ENCODE data around the gene C1S.

C1S gene

GRCh38 chr12:7075518-7075917 is 15.0 kb downstream of the C1S start:
- in situ Hi-C loops (cut with MboI; ENCODE audit: low sequenced_read_pairs) = no loop called here

GRCh38 chr12:7075939-7076338 is 15.4 kb downstream of the C1S start:
- in situ Hi-C loops (cut with MboI; ENCODE audit: low sequenced_read_pairs) = no loop called here

GRCh38 chr12:7076493-7076892 is 16.0 kb downstream of the C1S start:
- in situ Hi-C loops (cut with MboI; ENCODE audit: low sequenced_read_pairs) = no loop called here

- in situ Hi-C loops (cut with MboI; ENCODE audit: low sequenced_read_pairs) = no loop called here
Observed at GRCh38 chr12:7078163-7078562, 17.6 kb downstream of the C1S start.

GRCh38 chr12:7079826-7080125 is 19.3 kb downstream of the C1S start:
- in situ Hi-C loops (cut with MboI; ENCODE audit: low sequenced_read_pairs) = no loop called here

- in situ Hi-C loops (cut with MboI; ENCODE audit: low sequenced_read_pairs) = no loop called here
Observed at GRCh38 chr12:7081037-7081436, 20.5 kb downstream of the C1S start.

GRCh38 chr12:7083125-7083524 is 22.6 kb downstream of the C1S start:
- in situ Hi-C loops (cut with MboI; ENCODE audit: low sequenced_read_pairs) = no loop called here

- in situ Hi-C loops (cut with MboI; ENCODE audit: low sequenced_read_pairs) = no loop called here
Observed at GRCh38 chr12:7089196-7089871, 28.8 kb downstream of the C1S start.

- in situ Hi-C loops (cut with MboI; ENCODE audit: low sequenced_read_pairs) = no loop called here
Observed at GRCh38 chr12:7090222-7090998, 29.9 kb downstream of the C1S start.

- in situ Hi-C loops (cut with MboI; ENCODE audit: low sequenced_read_pairs) = no loop called here
Observed at GRCh38 chr12:7091171-7091570, 30.7 kb downstream of the C1S start.

GRCh38 chr12:7091660-7092228 is 31.2 kb downstream of the C1S start:
- in situ Hi-C loops (cut with MboI; ENCODE audit: low sequenced_read_pairs) = no loop called here

- in situ Hi-C loops (cut with MboI; ENCODE audit: low sequenced_read_pairs) = no loop called here
Observed at GRCh38 chr12:7092229-7092985, 31.9 kb downstream of the C1S start, which contains the start of gene C1R. TSS of gene C1R (minus strand) at chr12:7092445. CDS start at chr12:7092388, 57 bp downstream.

- in situ Hi-C loops (cut with MboI; ENCODE audit: low sequenced_read_pairs) = no loop called here
Observed at GRCh38 chr12:7092986-7093460, 32.5 kb downstream of the C1S start.

GRCh38 chr12:7093486-7093885 is 33.0 kb downstream of the C1S start:
- in situ Hi-C loops (cut with MboI; ENCODE audit: low sequenced_read_pairs) = no loop called here

GRCh38 chr12:7093892-7094291 is 33.4 kb downstream of the C1S start:
- in situ Hi-C loops (cut with MboI; ENCODE audit: low sequenced_read_pairs) = no loop called here

- in situ Hi-C loops (cut with MboI; ENCODE audit: low sequenced_read_pairs) = no loop called here
Observed at GRCh38 chr12:7096006-7096932, 35.8 kb downstream of the C1S start.

GRCh38 chr12:7096979-7097378 is 36.5 kb downstream of the C1S start:
- in situ Hi-C loops (cut with MboI; ENCODE audit: low sequenced_read_pairs) = no loop called here

GRCh38 chr12:7099290-7099996 is 38.9 kb downstream of the C1S start:
- in situ Hi-C loops (cut with MboI; ENCODE audit: low sequenced_read_pairs) = no loop called here

- in situ Hi-C loops (cut with MboI; ENCODE audit: low sequenced_read_pairs) = no loop called here
Observed at GRCh38 chr12:7100239-7100638, 39.7 kb downstream of the C1S start.
